GM23248 (cell line): Measurements from ENCODE around the gene SLC35G6. TPM values are rescaled to one million over a fixed set of nuclear protein-coding genes. Genes with fewer than 3 reads are reported as not detected.

Experiments used
- DNase-seq: peaks from one replicate; pipeline ENCODE4 v3.0.0-alpha.2; 2015
- H2AFZ ChIP-seq: fragments of 200-600 bp; sonication (generic); 2 replicates; pipeline ENCODE4 v1.6.1; 2016; ENCODE audit warnings: antibody characterized with exemption
- H3F3A ChIP-seq: fragments of 200-600 bp; sonication (generic); 2 replicates; pipeline ENCODE4 v1.6.1; 2016; ENCODE audit warnings: mild to moderate bottlenecking, antibody characterized with exemption, mixed run types; ENCODE audit not compliant: insufficient read depth
- H3K27ac ChIP-seq: fragments of 200-600 bp; sonication (generic); 2 replicates; pipeline ENCODE4 v1.5.1; 2016; ENCODE audit warnings: mild to moderate bottlenecking
- H3K27me3 ChIP-seq: fragments of 200-600 bp; sonication (generic); replicated peaks from 2 replicates; pipeline ENCODE4 v1.6.1; 2016; ENCODE audit warnings: mild to moderate bottlenecking; ENCODE audit not compliant: insufficient read depth
- H3K36me3 ChIP-seq: fragments of 200-600 bp; sonication (generic); 2 replicates; pipeline ENCODE4 v1.6.1; 2016; ENCODE audit warnings: low read depth, mild to moderate bottlenecking
- H3K4me1 ChIP-seq: fragments of 200-600 bp; sonication (generic); 2 replicates; pipeline ENCODE4 v1.6.1; 2016; ENCODE audit warnings: mild to moderate bottlenecking; ENCODE audit not compliant: insufficient read depth
- H3K4me2 ChIP-seq: fragments of 200-600 bp; sonication (generic); one replicate; pipeline ENCODE4 v1.6.1; 2016; ENCODE audit warnings: mild to moderate bottlenecking; ENCODE audit not compliant: unreplicated experiment
- H3K4me3 ChIP-seq: fragments of 200-600 bp; sonication (generic); 2 replicates; pipeline ENCODE4 v1.5.1; 2016; ENCODE audit warnings: mild to moderate bottlenecking
- H3K79me2 ChIP-seq: fragments of 200-600 bp; sonication (generic); 2 replicates; pipeline ENCODE4 v1.6.1; 2016; ENCODE audit warnings: mild to moderate bottlenecking; ENCODE audit not compliant: insufficient read depth
- H3K9ac ChIP-seq: fragments of 200-600 bp; sonication (generic); 2 replicates; pipeline ENCODE4 v1.6.1; 2016; ENCODE audit warnings: mild to moderate bottlenecking
- H3K9me2 ChIP-seq: fragments of 200-600 bp; sonication (generic); 2 replicates; pipeline ENCODE4 v1.6.1; 2016; ENCODE audit warnings: mixed run types, mild to moderate bottlenecking, moderate library complexity; ENCODE audit not compliant: insufficient read depth
- H3K9me3 ChIP-seq: fragments of 200-600 bp; sonication (generic); one replicate; pipeline ENCODE4 v1.6.1; 2017; ENCODE audit warnings: low read depth
- H4K20me1 ChIP-seq: fragments of 200-600 bp; sonication (generic); 2 replicates; pipeline ENCODE4 v1.6.0; 2016; ENCODE audit not compliant: insufficient read depth
- EZH2 ChIP-seq: fragments of 200-600 bp; sonication (generic); IDR thresholded peaks from 2 replicates; pipeline ENCODE4 v1.6.1; 2018; ENCODE audit warnings: antibody characterized with exemption, mild to moderate bottlenecking; ENCODE audit not compliant: insufficient read depth, poor library complexity, severe bottlenecking
- EZH2phosphoT487 ChIP-seq: fragments of 200-600 bp; sonication (generic); IDR thresholded peaks from 2 replicates; pipeline ENCODE4 v1.6.1; 2018; ENCODE audit warnings: antibody characterized with exemption, moderate library complexity, mild to moderate bottlenecking, low read depth; ENCODE audit not compliant: insufficient read depth
- WGBS, 2 experiments: methylation state at CpG; one replicate each; pipeline ENCODE4 v1.1.6; 2015 to 2017; ENCODE audit warnings: low lambda C conversion rate in 2 of 2, low coverage in 1 of 2; ENCODE audit errors: missing lambda C conversion rate in 2 of 2; 5-methylcytosine and 5-hydroxymethylcytosine counted together
- in situ Hi-C: fragments of 300-500 bp; cut with MboI; formaldehyde crosslinking; loops from 2 replicates; pipeline ENCODE4 v1.15.0; 2020
- polyA plus RNA-seq: library from polyadenylated mRNA; unstranded; fragments of >200 nt; fragmentation: Nextera tagmentation; extraction: Ambion mirVana; gene quantifications from 2 replicates; pipeline ENCODE4 v1.2.1, GENCODE V29; 2016
- total RNA-seq: library from RNA; depleted of rRNA; stranded (reverse); fragments of >200 nt; shearing (Covaris generic); gene quantifications from 2 replicates; pipeline ENCODE4 v1.2.3, GENCODE V29; 2014

The SLC35G6 gene
- total and polyA plus RNA-seq, 2 experiments from 2014 or later: 0.14 TPM; not detected in 1

- Histone ChIP-seq H3K4me1 (no peaks in the 10 kb centered on the region), H3K4me2 (no peak overlapping the region), H3K9me3 (no peaks in the 10 kb centered on the region), H3K27ac (no peak overlapping the region), H3K9me2 (no peaks in the 10 kb centered on the region), H3K27me3 (no peaks in the 10 kb centered on the region), H3K36me3 (peaks cover 40% of the 10 kb centered on the region), H3F3A (no peaks in the 10 kb centered on the region), H3K9ac (no peak overlapping the region), H4K20me1 (peaks cover 21% of the 10 kb centered on the region), H3K79me2 (peaks cover 98% of the 10 kb centered on the region), H3K4me3 (no peak overlapping the region), H2AFZ (no peak overlapping the region)
- no peak for DNase-seq
- no peak for TF ChIP-seq EZH2
- TF ChIP-seq EZH2phosphoT487: no peak
- in situ Hi-C loops: no loop called here
- WGBS, 2 experiments: 98% methylated on average over 20 of the region's 20 CpGs
Measured at GRCh38 chr17:7496470-7497183, 15.4 kb downstream of the SLC35G6 start.

DNA sequence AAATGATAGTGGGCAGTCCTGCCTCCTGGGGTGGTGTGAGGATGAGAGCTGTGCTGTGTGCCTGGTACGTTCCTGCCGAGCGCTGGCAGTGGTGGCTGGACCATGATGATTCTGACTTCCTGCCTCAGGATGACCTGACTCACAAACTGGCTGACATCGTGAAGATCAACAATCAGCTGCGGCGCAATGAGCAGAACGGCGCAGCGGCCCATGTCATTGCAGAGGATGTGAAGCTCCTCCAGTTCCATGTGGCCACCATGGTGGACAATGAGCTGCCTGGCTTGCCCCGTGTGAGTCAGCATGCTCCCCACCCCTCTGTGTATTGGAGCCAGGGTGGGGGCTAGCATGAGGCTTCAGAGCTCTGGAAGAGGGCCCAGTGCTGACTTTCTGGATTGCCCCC, 16.0 kb downstream of the SLC35G6 start:
- no peak overlapping the region for H2AFZ ChIP-seq
- in situ Hi-C loops: no loop called here
- H3K27me3 ChIP-seq: no peaks in the 10 kb centered on the region
- H3K9me3 ChIP-seq: no peaks in the 10 kb centered on the region
- no peaks in the 10 kb centered on the region for H3K4me1 ChIP-seq
- 95 to 99% methylated on average over 10 of the region's 10 CpGs for WGBS, 2 experiments
- H3F3A ChIP-seq: no peaks in the 10 kb centered on the region
- H4K20me1 ChIP-seq: peaks cover 16% of the 10 kb centered on the region
- TF ChIP-seq EZH2 (no peak), EZH2phosphoT487 (no peak)
- no peak for DNase-seq
- H3K4me3 ChIP-seq: no peak overlapping the region
- peaks cover 46% of the 10 kb centered on the region for H3K36me3 ChIP-seq
- H3K4me2 ChIP-seq: no peak overlapping the region
- no peaks in the 10 kb centered on the region for H3K9me2 ChIP-seq
- peaks cover 98% of the 10 kb centered on the region for H3K79me2 ChIP-seq
- H3K27ac ChIP-seq: no peak overlapping the region
- no peak overlapping the region for H3K9ac ChIP-seq

DNA sequence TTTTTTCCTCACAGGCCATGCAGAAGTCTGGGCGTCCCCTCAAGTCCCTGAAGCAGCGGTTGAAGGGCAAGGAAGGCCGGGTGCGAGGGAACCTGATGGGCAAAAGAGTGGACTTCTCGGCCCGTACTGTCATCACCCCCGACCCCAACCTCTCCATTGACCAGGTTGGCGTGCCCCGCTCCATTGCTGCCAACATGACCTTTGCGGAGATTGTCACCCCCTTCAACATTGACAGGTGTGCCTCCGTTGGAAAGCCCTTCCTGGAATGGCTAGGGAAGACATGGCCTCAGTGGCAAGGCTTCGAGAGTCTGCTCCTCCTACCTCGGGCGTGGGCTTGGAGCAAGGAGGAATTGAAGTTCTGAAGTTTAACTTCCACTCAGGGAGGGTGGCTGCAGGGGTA, 16.4 kb downstream of the SLC35G6 start:
- no peaks in the 10 kb centered on the region for H3F3A ChIP-seq
- no peak overlapping the region for H3K4me3 ChIP-seq
- peaks cover 15% of the 10 kb centered on the region for H4K20me1 ChIP-seq
- H3K9ac ChIP-seq: no peak overlapping the region
- H3K4me2 ChIP-seq: no peak overlapping the region
- H3K79me2 ChIP-seq: peaks cover 97% of the 10 kb centered on the region
- TF ChIP-seq EZH2 (no peak), EZH2phosphoT487 (no peak)
- no peak overlapping the region for H2AFZ ChIP-seq
- no peak overlapping the region for H3K27ac ChIP-seq
- no peak for DNase-seq
- in situ Hi-C loops: no loop called here
- H3K4me1 ChIP-seq: no peaks in the 10 kb centered on the region
- H3K9me2 ChIP-seq: no peaks in the 10 kb centered on the region
- WGBS, 2 experiments: 92 to 96% methylated on average over 14 of the region's 14 CpGs
- H3K27me3 ChIP-seq: no peaks in the 10 kb centered on the region
- H3K36me3 ChIP-seq: peaks cover 50% of the 10 kb centered on the region
- H3K9me3 ChIP-seq: no peaks in the 10 kb centered on the region

DNA sequence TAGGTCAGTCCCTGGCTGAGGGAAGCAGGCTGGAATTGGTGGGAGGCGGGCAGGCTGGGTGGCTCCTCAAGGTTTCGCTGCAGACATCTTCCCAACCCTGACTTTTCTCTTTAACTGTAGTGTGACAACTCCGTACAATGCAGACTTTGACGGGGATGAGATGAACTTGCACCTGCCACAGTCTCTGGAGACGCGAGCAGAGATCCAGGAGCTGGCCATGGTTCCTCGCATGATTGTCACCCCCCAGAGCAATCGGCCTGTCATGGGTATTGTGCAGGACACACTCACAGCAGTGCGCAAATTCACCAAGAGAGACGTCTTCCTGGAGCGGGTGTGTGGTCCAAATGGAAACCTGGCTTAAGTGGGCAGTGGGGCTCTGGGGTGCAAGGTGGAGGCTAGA, 17.9 kb downstream of the SLC35G6 start:
- DNase-seq: no peak
- Histone ChIP-seq H3K4me1 (no peaks in the 10 kb centered on the region), H3K4me3 (no peak overlapping the region), H3K27me3 (no peaks in the 10 kb centered on the region), H4K20me1 (peaks cover 6% of the 10 kb centered on the region; the same call in 1 of the 2 replicates), H3K9ac (no peak overlapping the region), H3K36me3 (peaks cover 63% of the 10 kb centered on the region), H3K9me3 (no peaks in the 10 kb centered on the region), H2AFZ (no peak overlapping the region), H3K27ac (no peak overlapping the region), H3K79me2 (peaks cover 97% of the 10 kb centered on the region), H3K4me2 (no peak overlapping the region), H3F3A (0 out of 2 replicates have a peak, but pooled peaks cover 10% of the 10 kb centered on the region), H3K9me2 (no peaks in the 10 kb centered on the region)
- in situ Hi-C loops: no loop called here
- 81 to 84% methylated on average over 11 of the region's 11 CpGs for WGBS, 2 experiments
- TF ChIP-seq EZH2 (no peak), EZH2phosphoT487 (no peak)
